Endothelial cell of hepatic sinusoid (primary cell): ENCODE measurements around the gene TENT5A.
"Not testable (repeated sequence)": the region's sequence is repeated elsewhere in the genome, so short reads cannot be mapped to it uniquely, and the experiment has no call there.

Experiments used
- in situ Hi-C: cut with HindIII; loops from 2 replicates; pipeline ENCODE4 v1.10.0; 2017; ENCODE audit warnings: low sequenced_read_pairs

TENT5A gene

GRCh38 chr6:81752084-81752920 lies at the start of gene TENT5A:
TSS of gene TENT5A (minus strand) at chr6:81752681. CDS start at chr6:81752141, 540 bp downstream.
- in situ Hi-C loops, result no loop called here

- in situ Hi-C loops, result no loop called here
Measured at GRCh38 chr6:81801489-81801888, 49.0 kb upstream of the TENT5A start.

DNA sequence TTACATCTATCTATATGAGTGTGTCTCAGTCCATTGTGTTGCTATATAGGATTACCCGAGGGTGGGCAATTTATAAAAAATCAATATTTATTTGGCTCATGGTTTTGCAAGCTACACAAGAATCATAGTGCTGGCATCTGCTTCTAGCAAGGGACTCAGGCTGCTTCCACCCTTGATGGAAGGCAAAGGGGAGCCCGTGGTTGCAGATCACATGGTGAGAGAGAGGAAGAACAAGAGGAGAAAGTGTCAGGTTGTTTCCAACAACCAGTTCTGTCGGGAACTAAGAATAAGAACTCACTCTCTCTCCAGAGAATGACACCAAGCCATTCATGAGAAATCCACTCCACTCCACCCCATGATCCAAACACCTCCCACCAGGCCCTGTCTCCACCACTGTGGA lies 48.2 kb upstream of the TENT5A start:
- in situ Hi-C loops, result no loop called here

DNA sequence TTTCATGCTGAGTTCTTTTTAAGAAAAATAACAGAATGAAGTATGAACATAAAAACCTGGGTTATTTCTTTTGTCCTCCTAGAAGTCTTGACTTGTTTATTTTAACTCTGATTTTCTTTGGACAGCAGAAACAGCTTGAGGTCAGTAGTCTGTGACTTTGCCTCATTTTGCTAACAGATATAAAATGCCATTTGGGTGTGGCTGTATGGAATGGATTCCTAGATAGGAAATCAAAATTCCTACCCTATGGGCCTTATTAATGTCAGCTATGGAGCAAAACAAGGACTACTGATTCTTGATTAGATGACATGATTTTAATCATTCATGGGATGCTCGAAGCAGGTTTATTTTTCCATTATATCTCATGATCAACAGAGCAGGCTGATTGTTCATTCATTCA lies 46.8 kb upstream of the TENT5A start:
- in situ Hi-C loops, result loop anchor here (10.0 kb wide), 1 partner anchor 65 kb away; no protein-coding TSS in a partner anchor

DNA sequence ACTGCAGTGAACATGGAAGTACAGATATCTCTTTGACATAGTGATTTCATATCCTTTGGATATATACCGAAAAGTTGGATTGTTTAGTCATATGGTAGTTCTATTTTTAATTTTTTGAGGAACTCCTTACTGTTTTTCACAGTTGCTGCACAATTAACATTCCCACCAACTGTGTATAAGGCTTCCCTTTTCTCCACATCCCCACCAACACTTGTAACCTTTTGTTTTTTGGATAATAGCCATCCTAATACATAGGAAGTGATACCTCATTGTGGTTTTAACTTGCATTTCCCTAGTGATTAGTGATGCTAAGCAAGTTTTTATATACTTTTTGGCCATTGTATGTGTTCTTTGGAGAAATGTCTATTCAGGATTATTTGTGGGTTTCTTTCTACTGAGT lies 45.1 kb upstream of the TENT5A start:
- in situ Hi-C loops, result loop anchor here (10.0 kb wide), 1 partner anchor 67 kb away; no protein-coding TSS in a partner anchor

GRCh38 chr6:81795890-81796289 lies 43.4 kb upstream of the TENT5A start:
- in situ Hi-C loops, result loop anchor here (10.0 kb wide), 1 partner anchor 69 kb away; no protein-coding TSS in a partner anchor

DNA sequence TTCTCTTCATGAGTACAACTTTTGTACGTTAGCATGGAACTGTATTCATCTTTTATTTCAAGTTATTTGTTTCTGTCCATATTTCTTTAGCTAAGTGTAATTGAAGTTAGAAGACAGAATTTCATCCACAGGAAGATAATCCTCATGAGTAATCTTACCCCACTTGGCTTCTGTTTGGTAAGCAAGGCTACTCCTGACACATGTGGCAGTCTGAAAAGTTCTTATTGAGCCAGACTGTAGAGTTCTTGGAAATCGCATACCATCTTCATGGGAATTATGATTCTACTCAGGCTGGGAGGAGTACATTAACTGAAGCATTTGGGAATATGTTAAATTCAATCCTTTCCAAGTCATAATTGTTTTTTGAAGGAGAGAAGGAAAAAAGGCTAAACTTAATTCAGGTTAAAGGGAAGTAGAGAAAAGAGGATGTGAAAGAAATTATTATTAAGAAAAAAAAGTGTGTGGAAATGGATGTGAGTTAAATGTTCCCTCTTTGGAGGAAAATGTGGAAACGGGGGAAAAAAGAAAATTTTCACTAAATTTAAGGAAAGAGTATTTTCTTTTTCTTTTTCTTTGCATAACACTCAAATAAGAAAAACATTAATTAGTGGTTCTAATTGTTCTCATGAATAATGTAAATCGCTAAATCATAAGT lies 41.5 kb upstream of the TENT5A start:
- in situ Hi-C loops, result loop anchor here (10.0 kb wide), 1 partner anchor 71 kb away; no protein-coding TSS in a partner anchor

- in situ Hi-C loops, result loop anchor here (10.0 kb wide), 1 partner anchor 72 kb away; no protein-coding TSS in a partner anchor
Measured at GRCh38 chr6:81792826-81793225, 40.3 kb upstream of the TENT5A start.

GRCh38 chr6:81791756-81792155 lies 39.3 kb upstream of the TENT5A start:
- in situ Hi-C loops, result loop anchor here (10.0 kb wide), 1 partner anchor 73 kb away; no protein-coding TSS in a partner anchor

- in situ Hi-C loops, result loop anchor here (10.0 kb wide), 1 partner anchor 75 kb away; no protein-coding TSS in a partner anchor
Measured at GRCh38 chr6:81790034-81790433, 37.6 kb upstream of the TENT5A start.

DNA sequence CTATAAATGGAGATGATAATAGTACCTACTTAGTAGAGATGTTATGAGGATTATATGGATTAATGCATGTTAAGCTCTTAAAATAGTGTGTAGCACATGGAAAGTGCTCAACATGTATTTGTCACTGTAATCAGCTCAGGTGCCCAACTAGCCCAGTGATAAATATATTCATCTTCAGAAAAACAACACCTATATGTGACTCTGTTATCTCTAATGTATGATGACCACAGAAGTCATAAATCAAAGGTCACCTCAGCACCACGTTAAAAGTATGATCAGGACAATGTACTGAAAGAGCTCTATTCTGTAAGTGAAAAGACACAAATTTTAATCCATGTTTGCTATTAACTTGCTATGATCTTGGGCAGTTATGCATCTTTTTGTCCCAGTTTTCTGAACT lies 36.8 kb upstream of the TENT5A start:
- in situ Hi-C loops, result no loop called here

GRCh38 chr6:81788748-81789147 lies 36.3 kb upstream of the TENT5A start:
- in situ Hi-C loops, result no loop called here

DNA sequence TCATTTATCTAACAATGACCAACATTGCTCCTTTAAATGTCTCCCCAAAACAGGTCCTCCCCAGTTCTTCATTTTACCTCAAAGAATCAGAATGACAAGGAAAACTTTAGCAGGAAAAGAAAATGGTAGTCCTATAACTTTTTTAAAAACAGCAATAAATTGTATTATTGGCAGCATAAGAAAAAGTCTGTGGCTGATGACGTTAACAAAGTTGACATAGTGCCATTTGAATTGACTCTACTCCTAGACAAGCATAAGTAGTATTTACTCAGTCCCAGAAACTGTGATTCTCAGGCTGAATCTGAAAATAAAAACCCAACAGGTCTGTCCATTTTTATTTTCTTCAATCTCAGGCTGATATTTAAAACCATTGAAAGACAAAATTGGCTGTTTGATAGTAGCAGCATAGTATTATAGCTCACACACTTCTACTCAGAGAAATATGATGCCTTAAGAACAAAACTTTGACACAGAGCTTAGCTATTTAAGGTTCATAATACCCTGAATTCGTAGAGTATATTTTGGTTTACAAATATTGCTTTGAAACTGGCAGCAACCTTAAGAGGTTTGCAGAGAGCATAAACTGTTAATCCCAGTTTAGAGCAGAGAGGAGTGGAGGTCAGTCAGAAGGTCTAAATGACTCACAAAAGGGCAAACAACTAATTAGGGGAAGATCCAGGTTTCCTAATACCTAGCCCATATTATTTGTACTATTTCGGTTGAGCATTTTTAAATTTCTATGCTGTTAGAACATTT lies 35.0 kb upstream of the TENT5A start:
- in situ Hi-C loops, result no loop called here

- in situ Hi-C loops, result no loop called here
Measured at GRCh38 chr6:81786150-81786549, 33.7 kb upstream of the TENT5A start.

DNA sequence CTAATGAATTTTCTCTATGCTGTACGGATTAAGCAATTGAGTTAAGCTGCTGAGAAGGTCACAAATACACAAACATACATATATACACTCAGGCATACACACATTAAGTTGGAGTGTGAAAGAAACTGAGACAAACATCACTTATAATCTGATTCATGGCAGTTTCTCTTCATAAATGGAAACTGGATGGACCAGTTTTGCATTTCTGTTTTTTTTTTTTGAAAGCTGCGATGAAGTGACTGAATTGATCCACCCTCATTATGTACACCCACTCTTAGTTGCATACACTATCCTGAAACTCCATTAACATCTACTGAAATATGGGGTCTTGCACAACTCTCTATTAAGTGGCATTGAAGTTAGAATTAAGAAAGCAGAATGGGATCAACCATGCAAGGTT lies 32.9 kb upstream of the TENT5A start:
- in situ Hi-C loops, result no loop called here

- in situ Hi-C loops, result no loop called here
Measured at GRCh38 chr6:81783893-81784292, 31.4 kb upstream of the TENT5A start.

DNA sequence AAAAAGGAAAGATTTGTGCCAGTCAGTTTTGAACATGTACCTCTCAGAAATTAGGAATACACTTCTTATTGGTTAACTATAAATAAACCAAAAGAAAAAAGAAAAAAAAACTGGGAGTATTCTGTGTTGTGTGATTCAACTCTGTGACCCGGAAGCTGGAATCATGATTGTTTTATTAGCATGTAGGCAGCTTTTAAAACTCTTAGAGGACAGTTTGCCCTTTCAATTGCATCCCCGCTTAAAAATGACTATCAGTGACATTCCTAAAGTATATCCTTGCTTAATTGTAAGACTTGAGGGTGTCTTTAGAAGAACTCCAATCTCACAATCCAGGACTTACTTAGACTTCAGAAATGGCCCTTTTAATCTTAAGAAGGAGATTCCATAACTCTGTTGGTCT lies 29.1 kb upstream of the TENT5A start:
- in situ Hi-C loops, result no loop called here

GRCh38 chr6:81777586-81778268 lies 25.2 kb upstream of the TENT5A start:
- in situ Hi-C loops, result no loop called here

- in situ Hi-C loops, result not testable (repeated sequence)
Measured at GRCh38 chr6:81776219-81776618, 23.7 kb upstream of the TENT5A start.

GRCh38 chr6:81774542-81774941 lies 22.1 kb upstream of the TENT5A start:
- in situ Hi-C loops, result no loop called here

DNA sequence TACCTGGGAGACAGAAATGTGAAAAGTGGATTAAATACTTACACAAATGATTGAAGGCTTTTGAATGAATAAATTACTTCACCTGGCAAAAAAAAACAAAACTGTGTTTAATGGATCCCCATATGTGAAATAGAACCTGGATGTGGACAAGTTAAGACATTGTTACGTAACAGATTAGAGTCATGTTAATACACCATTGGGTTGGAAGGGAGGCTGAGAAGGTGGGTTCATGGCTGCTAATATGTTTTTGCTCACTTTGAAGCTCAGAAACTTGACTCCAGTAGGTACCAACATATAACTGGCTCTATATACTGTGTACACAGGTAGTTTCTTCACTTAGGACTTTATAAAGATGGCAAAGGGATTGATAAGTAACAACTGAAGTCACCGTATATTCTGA lies 21.4 kb upstream of the TENT5A start:
- in situ Hi-C loops, result no loop called here
